Chondrocyte (in vitro differentiated cells): ENCODE data around the gene SUPV3L1. TPM values are rescaled to one million over a fixed set of nuclear protein-coding genes. Genes with fewer than 3 reads are reported as not detected.

Experiments
- DNase-seq: peaks from one replicate; pipeline ENCODE4 v3.0.0; 2021; ENCODE audit warnings: mixed read lengths, low spot score
- H3K27ac Mint-ChIP-seq: one replicate; pipeline ENCODE4 v1.8.0; 2021; ENCODE audit warnings: mild to moderate bottlenecking, moderate library complexity, mixed read lengths; ENCODE audit not compliant: unreplicated experiment
- H3K27me3 Mint-ChIP-seq: 2 replicates; pipeline ENCODE4 v1.8.0; 2021; ENCODE audit warnings: low read depth, mixed read lengths
- H3K36me3 Mint-ChIP-seq: 2 replicates; pipeline ENCODE4 v1.8.0; 2021; ENCODE audit warnings: low read depth, mixed read lengths
- H3K4me1 Mint-ChIP-seq: 2 replicates; pipeline ENCODE4 v1.8.0; 2021; ENCODE audit warnings: low read depth, mild to moderate bottlenecking, mixed read lengths
- H3K4me3 Mint-ChIP-seq: one replicate; pipeline ENCODE4 v1.8.0; 2021; ENCODE audit warnings: mild to moderate bottlenecking, moderate library complexity, mixed read lengths; ENCODE audit not compliant: unreplicated experiment
- H3K9me3 Mint-ChIP-seq: 2 replicates; pipeline ENCODE4 v1.8.0; 2021; ENCODE audit warnings: low read depth, mixed read lengths
- total RNA-seq: library from RNA; stranded (reverse); gene quantifications from 3 replicates; pipeline ENCODE4 v1.2.1, GENCODE V29; 2021
- TF ChIP-seq, protein P1 (sequence below): fragments of 200-600 bp; sonication (generic); IDR thresholded peaks from 2 replicates; pipeline ENCODE4 v1.5.0; 2021; ENCODE audit warnings: antibody characterized with exemption, mild to moderate bottlenecking, moderate library complexity

SUPV3L1 gene
- total RNA-seq, 1 donor from 2014 or later: 24.1 TPM

DNA sequence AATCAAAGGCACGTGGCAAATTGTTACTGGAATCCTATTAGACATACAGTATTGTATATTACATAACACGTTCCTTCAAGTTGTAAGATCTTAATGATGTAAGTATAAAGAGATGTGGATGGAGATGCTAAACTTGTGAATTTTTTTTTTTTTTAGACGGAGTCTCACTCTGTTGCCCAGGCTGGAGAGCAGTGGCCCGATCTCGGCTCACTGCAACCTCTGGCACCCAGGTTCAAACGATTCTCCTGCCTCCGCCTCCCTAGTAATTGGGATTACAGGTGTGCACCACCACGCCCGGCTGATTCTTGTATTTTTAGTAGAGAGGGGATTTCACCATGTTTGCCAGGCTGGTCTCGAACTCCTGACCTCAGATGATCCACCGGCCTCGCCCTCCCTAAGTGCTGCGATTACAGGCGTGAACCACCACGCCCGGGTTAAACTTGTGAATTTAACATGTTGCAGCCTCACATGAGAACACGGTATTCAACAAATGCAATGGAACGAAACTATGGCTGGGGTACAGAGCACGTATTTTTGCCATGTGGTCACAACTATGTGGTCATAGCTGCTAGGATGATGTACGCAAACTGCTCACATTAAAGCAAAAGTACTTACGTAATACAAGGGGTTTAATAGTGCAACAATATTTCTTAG, 818 bp upstream of the SUPV3L1 start:
- TF ChIP-seq, protein P1, sequence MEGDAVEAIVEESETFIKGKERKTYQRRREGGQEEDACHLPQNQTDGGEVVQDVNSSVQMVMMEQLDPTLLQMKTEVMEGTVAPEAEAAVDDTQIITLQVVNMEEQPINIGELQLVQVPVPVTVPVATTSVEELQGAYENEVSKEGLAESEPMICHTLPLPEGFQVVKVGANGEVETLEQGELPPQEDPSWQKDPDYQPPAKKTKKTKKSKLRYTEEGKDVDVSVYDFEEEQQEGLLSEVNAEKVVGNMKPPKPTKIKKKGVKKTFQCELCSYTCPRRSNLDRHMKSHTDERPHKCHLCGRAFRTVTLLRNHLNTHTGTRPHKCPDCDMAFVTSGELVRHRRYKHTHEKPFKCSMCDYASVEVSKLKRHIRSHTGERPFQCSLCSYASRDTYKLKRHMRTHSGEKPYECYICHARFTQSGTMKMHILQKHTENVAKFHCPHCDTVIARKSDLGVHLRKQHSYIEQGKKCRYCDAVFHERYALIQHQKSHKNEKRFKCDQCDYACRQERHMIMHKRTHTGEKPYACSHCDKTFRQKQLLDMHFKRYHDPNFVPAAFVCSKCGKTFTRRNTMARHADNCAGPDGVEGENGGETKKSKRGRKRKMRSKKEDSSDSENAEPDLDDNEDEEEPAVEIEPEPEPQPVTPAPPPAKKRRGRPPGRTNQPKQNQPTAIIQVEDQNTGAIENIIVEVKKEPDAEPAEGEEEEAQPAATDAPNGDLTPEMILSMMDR: no peak
- peaks cover 4% of the 10 kb centered on the region for H3K36me3 Mint-ChIP-seq
- H3K27me3 Mint-ChIP-seq: no peaks in the 10 kb centered on the region
- DNase-seq: no peak
- no peaks in the 10 kb centered on the region for H3K9me3 Mint-ChIP-seq
- H3K27ac Mint-ChIP-seq: peak overlapping the region; percentile 100
- H3K4me3 Mint-ChIP-seq: peak overlapping the region; percentile 95
- peaks cover 32% of the 10 kb centered on the region for H3K4me1 Mint-ChIP-seq

DNA sequence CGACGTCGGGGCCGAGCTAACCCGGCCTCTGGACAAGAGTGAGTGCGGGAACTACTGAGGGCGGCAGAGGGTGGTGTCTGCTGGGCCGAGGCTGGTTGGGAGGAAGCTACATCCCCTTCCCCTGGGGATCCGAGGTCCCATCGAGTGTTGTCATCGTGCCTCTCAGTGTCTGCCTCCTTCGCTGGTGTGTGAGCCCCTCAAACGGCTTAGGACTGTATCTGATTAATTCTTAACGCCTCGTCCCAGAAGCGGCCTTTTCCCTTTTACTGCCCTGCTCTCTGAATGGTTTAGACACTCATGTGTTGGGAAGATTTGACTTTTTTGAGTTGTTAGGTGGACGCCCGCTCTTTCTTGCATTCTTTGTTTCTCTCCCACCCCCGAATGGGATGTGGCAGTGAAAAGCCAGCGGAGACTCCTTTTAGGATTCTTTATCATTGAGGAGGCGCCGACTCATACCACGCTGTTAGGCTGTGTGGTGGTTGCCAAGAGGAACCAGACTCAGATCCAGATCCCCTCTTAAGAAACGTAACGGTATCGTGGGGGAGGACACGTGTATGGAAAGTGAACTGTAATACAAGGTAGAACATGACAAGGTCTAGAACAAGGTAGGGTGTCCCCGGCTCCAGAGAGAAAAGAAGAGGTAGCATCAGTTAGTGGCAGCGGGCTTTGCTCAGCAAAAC, 631 bp downstream of the SUPV3L1 start:
- Mint-ChIP-seq H3K27ac (peak overlapping the region; percentile 100), H3K4me3 (peak overlapping the region; percentile 95), H3K36me3 (peaks cover 4% of the 10 kb centered on the region), H3K4me1 (peaks cover 32% of the 10 kb centered on the region), H3K27me3 (no peaks in the 10 kb centered on the region), H3K9me3 (no peaks in the 10 kb centered on the region)
- no peak for DNase-seq
- TF ChIP-seq, protein P1: no peak

DNA sequence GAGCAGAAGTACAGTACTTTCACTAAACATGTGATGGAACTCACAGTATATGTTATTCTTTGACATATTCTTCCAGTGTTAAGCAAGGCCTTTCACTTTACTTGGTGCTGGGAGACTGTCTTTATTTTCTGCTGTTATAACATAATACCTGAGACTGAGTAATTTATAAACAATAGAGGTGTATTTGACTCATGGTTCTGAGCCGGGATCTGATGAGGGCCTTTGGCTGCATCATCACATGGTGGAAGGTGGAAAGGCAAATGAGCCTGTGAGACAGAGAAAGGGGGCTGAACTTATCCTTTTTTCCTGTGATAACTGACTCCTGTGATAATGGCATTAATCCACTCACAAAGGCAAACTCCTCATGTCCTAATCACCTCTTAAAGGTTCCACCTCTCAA, 1.4 kb downstream of the SUPV3L1 start:
- TF ChIP-seq, protein P1: no peak

DNA sequence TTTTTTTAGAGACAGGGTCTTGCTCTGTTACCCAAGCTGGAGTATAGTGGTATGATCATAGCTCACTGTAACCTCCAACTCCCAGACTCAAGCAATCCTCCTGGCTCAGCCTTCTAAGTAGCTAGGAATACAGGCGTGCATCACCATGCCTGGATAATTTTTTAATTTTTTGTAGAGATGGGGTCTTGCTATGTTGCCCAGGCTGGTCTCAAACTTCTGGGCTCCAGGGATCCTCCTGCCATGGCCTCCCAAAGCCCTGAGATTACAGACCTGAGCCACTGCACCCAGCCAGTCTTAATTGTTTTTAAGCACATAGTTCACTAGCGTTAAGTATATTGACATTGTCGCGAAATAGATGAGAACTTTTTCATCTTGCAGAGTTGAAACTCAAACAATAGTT, 2.0 kb downstream of the SUPV3L1 start:
- H3K27me3 Mint-ChIP-seq: no peaks in the 10 kb centered on the region
- H3K27ac Mint-ChIP-seq: no peak overlapping the region
- H3K36me3 Mint-ChIP-seq: peaks cover 5% of the 10 kb centered on the region
- no peaks in the 10 kb centered on the region for H3K9me3 Mint-ChIP-seq
- TF ChIP-seq, protein P1: no peak
- no peak overlapping the region for H3K4me3 Mint-ChIP-seq
- H3K4me1 Mint-ChIP-seq: peaks cover 32% of the 10 kb centered on the region
- no peak for DNase-seq

More for the DNA sequence above, 1.4 kb downstream of the SUPV3L1 start:
- Mint-ChIP-seq H3K4me1 (peaks cover 32% of the 10 kb centered on the region), H3K27me3 (no peaks in the 10 kb centered on the region), H3K9me3 (no peaks in the 10 kb centered on the region), H3K27ac (peak overlapping the region; percentile 100), H3K36me3 (peaks cover 5% of the 10 kb centered on the region), H3K4me3 (peak overlapping the region; percentile 95)
- no peak for DNase-seq

DNA sequence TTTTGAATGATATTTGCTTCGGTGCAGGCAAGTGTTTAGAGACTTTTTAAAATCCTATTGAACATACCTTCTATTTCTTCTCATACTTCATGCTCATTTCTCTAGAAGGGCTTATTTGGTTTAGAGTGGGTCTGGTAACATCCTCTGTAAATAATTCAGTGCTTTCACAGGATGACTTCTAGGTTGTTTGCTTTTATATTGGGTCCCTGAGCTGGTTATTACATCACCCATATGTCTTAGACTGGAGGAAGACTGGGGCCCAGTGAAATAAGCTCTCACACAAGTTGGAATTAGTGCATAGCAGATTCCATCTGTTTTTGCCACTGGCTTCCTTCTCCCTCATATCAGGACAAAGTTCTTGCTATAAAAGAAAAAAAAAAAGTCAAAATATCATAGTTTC, 6.5 kb downstream of the SUPV3L1 start:
- TF ChIP-seq, protein P1: no peak
- Mint-ChIP-seq H3K27me3 (no peaks in the 10 kb centered on the region), H3K27ac (no peak overlapping the region), H3K4me1 (peaks cover 17% of the 10 kb centered on the region), H3K9me3 (no peaks in the 10 kb centered on the region), H3K4me3 (no peak overlapping the region), H3K36me3 (peaks cover 14% of the 10 kb centered on the region)
- DNase-seq: no peak
